Measurements from ENCODE around the gene CDC45. TPM values are rescaled to one million over a fixed set of nuclear protein-coding genes. Genes with fewer than 3 reads are reported as not detected.

CDC45 gene
- total RNA-seq, 1 experiment from 2014 or later: 44.6 TPM

DNA sequence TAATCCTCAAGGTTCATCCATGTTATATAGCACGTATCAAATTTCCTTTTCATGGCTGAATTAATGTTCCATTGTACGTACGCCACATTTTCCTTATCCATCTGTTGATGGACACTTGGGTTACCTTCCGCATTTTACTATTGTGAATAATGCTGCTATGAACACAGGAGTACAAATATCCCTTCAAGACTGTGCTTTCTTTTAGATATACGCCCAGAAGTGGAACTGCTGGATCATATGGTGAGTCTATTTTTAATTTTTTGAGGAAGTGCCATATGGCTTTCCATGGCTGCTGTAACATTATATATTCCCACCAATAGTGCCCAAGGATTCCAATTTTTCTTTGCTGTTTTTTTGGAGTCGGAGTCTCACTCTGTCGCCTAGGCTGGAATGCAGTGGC, 41.4 kb upstream of the CDC45 start:
- Mint-ChIP-seq H3K4me1 (ENCODE audit: low read depth, unreplicated experiment) (no peaks in the 10 kb centered on the region), H3K36me3 (ENCODE audit: insufficient read depth, unreplicated experiment) (peaks cover 32% of the 10 kb centered on the region), H3K9me3 (ENCODE audit: unreplicated experiment) (no peaks in the 10 kb centered on the region), H3K27ac (ENCODE audit: unreplicated experiment) (no peak overlapping the region), H3K27me3 (ENCODE audit: insufficient read depth, unreplicated experiment) (no peaks in the 10 kb centered on the region), H3K4me3 (ENCODE audit: unreplicated experiment) (no peak overlapping the region)
- ChIA-PET POLR2A (no interaction called here), CTCF (no interaction called here)
- intact Hi-C loops (cut with micrococcal nuclease; ENCODE audit: unreplicated experiment): no loop called here
- Histone ChIP-seq H3K4me3 (ENCODE audit: low read depth, low read length) (no peak overlapping the region), H3K36me3 (ENCODE audit: control insufficient read depth, insufficient read depth, low read length) (no peaks in the 10 kb centered on the region), H3K27me3 (replicated peaks; ENCODE audit: control insufficient read depth, insufficient read depth, low read length) (no peaks in the 10 kb centered on the region), H3K4me1 (no peaks in the 10 kb centered on the region; the same call in 1 of the 2 replicates), H3K9me3 (no peaks in the 10 kb centered on the region)
- TF ChIP-seq, protein P1, sequence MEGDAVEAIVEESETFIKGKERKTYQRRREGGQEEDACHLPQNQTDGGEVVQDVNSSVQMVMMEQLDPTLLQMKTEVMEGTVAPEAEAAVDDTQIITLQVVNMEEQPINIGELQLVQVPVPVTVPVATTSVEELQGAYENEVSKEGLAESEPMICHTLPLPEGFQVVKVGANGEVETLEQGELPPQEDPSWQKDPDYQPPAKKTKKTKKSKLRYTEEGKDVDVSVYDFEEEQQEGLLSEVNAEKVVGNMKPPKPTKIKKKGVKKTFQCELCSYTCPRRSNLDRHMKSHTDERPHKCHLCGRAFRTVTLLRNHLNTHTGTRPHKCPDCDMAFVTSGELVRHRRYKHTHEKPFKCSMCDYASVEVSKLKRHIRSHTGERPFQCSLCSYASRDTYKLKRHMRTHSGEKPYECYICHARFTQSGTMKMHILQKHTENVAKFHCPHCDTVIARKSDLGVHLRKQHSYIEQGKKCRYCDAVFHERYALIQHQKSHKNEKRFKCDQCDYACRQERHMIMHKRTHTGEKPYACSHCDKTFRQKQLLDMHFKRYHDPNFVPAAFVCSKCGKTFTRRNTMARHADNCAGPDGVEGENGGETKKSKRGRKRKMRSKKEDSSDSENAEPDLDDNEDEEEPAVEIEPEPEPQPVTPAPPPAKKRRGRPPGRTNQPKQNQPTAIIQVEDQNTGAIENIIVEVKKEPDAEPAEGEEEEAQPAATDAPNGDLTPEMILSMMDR (IDR thresholded peaks at IDR 0.05; ENCODE audit: insufficient read depth in 1 of 2, low read depth in 1 of 2, low read length in 1 of 2, severe bottlenecking in 1 of 2, unreplicated experiment in 1 of 2): no peak
- no peak for DNase-seq
- BruUV-seq (replicated peaks): no TSS peak

DNA sequence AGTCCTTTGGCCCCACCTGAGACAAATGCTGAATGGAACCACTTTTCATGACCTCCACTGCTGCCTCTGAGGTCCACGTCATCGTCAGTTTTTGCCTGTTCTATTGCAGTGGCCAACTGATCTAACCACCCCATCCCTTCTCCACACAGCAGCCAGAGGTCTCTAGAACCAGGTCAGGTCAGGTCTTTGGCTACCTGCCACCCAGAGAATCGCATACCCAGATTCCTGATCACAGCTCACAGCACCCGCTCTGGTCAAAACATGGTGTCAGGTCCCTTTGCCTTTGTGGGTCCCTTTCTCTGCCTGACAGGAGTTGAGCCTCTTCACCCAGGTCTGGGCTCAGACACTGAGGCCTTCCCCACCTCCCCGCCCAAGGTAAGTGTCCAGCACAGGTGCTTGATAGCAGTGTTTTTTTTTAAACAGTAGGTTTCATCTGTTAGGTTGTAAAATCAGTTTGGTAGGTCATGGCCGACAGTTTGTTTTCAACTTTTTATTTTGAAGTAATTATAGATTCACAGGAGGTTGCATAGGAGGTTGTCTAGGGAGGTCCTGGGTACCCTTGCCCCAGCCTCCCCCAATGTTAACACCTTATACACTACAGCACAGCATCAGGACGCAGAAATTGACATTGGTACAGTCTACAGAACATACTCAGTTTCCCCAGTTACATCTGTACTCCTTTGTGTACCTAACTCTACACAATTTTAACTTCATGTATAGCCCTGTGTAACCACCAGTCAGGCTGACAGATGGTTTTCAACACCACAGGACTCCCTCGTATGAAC, 39.1 kb upstream of the CDC45 start:
- no peak overlapping the region for H3K27ac Mint-ChIP-seq (ENCODE audit: unreplicated experiment)
- Histone ChIP-seq H3K9me3 (no peaks in the 10 kb centered on the region), H3K4me3 (ENCODE audit: low read depth, low read length) (no peak overlapping the region), H3K27me3 (replicated peaks; ENCODE audit: control insufficient read depth, insufficient read depth, low read length) (no peaks in the 10 kb centered on the region), H3K36me3 (ENCODE audit: control insufficient read depth, insufficient read depth, low read length) (peaks cover 2% of the 10 kb centered on the region; the same call in 1 of the 2 replicates), H3K4me1 (no peaks in the 10 kb centered on the region)
- H3K36me3 Mint-ChIP-seq (ENCODE audit: insufficient read depth, unreplicated experiment): peaks cover 39% of the 10 kb centered on the region
- no peak for DNase-seq
- no peaks in the 10 kb centered on the region for H3K9me3 Mint-ChIP-seq (ENCODE audit: unreplicated experiment)
- CTCF ChIA-PET: no interaction called here
- no peaks in the 10 kb centered on the region for H3K27me3 Mint-ChIP-seq (ENCODE audit: insufficient read depth, unreplicated experiment)
- no peaks in the 10 kb centered on the region for H3K4me1 Mint-ChIP-seq (ENCODE audit: low read depth, unreplicated experiment)
- H3K4me3 Mint-ChIP-seq (ENCODE audit: unreplicated experiment): no peak overlapping the region
- TF ChIP-seq, protein P1 (IDR thresholded peaks at IDR 0.05; ENCODE audit: insufficient read depth in 1 of 2, low read depth in 1 of 2, low read length in 1 of 2, severe bottlenecking in 1 of 2, unreplicated experiment in 1 of 2): no peak
- POLR2A ChIA-PET: no interaction called here
- no TSS peak for BruUV-seq (replicated peaks)
- intact Hi-C loops (cut with micrococcal nuclease; ENCODE audit: unreplicated experiment): no loop called here

DNA sequence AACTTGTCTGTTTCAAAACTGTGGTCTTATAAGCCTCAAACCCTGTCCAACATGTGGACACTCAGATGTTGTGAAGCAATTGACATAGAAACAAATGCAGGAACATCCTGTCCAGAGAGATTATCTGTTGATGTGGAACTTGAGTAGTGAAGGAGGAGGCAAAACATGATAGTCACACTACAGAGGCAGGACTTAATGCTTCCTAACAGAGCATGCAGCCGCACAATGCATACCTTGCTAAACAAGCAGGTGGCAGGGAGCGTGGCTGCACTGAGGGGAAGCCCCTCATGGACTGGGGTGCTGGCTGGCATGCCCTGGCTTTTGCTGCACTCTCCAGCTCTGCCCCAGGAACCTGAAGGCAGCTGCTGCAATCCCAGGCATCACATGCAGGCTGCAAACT, 37.6 kb upstream of the CDC45 start:
- peaks cover 48% of the 10 kb centered on the region for H3K36me3 Mint-ChIP-seq (ENCODE audit: insufficient read depth, unreplicated experiment)
- H3K4me1 Mint-ChIP-seq (ENCODE audit: low read depth, unreplicated experiment): peaks cover 11% of the 10 kb centered on the region
- ChIA-PET CTCF (no interaction called here), POLR2A (no interaction called here)
- Histone ChIP-seq H3K36me3 (ENCODE audit: control insufficient read depth, insufficient read depth, low read length) (peaks cover 2% of the 10 kb centered on the region; the same call in 1 of the 2 replicates), H3K4me1 (no peaks in the 10 kb centered on the region), H3K9me3 (no peaks in the 10 kb centered on the region), H3K27me3 (replicated peaks; ENCODE audit: control insufficient read depth, insufficient read depth, low read length) (no peaks in the 10 kb centered on the region), H3K4me3 (ENCODE audit: low read depth, low read length) (no peak overlapping the region)
- H3K4me3 Mint-ChIP-seq (ENCODE audit: unreplicated experiment): no peak overlapping the region
- TF ChIP-seq, protein P1 (IDR thresholded peaks at IDR 0.05; ENCODE audit: insufficient read depth in 1 of 2, low read depth in 1 of 2, low read length in 1 of 2, severe bottlenecking in 1 of 2, unreplicated experiment in 1 of 2): no peak
- no TSS peak for BruUV-seq (replicated peaks)
- no peak overlapping the region for H3K27ac Mint-ChIP-seq (ENCODE audit: unreplicated experiment)
- no peaks in the 10 kb centered on the region for H3K27me3 Mint-ChIP-seq (ENCODE audit: insufficient read depth, unreplicated experiment)
- no peaks in the 10 kb centered on the region for H3K9me3 Mint-ChIP-seq (ENCODE audit: unreplicated experiment)
- DNase-seq: no peak
- intact Hi-C loops (cut with micrococcal nuclease; ENCODE audit: unreplicated experiment): no loop called here
